HepG2 (cell line): Measurements from ENCODE around the gene SHF. TPM values are rescaled to one million over a fixed set of nuclear protein-coding genes. Genes with fewer than 3 reads are reported as not detected.

Source experiments
- CCDC6 ChIP-seq: sonication (generic); formaldehyde crosslinking; IDR thresholded peaks from 2 replicates; pipeline ENCODE4 v1.8.1; 2022; ENCODE audit warnings: mild to moderate bottlenecking, missing genetic modification reagents, moderate library complexity
- GTF3A ChIP-seq: sonication (generic); formaldehyde crosslinking; conservative IDR thresholded peaks from 2 replicates; pipeline ENCODE4 v1.4.0; 2020; ENCODE audit warnings: mild to moderate bottlenecking, missing genetic modification reagents
- HMG20B ChIP-seq: conservative IDR thresholded peaks from 2 replicates; pipeline ENCODE4 v1.6.1; 2016; ENCODE audit warnings: missing genetic modification reagents, missing compliant biosample characterization
- HMGXB3 ChIP-seq: sonication (generic); formaldehyde crosslinking; IDR thresholded peaks from 2 replicates; pipeline ENCODE4 v1.4.0; 2020; ENCODE audit warnings: missing genetic modification reagents, borderline replicate concordance
- HNRNPUL1 ChIP-seq: fragments of 200-400 bp; formaldehyde crosslinking; IDR thresholded peaks from 2 replicates; pipeline ENCODE4 v1.6.1; 2017; ENCODE audit warnings: low read depth, mild to moderate bottlenecking, low read length, moderate library complexity
- KLF15 ChIP-seq: sonication (generic); formaldehyde crosslinking; IDR thresholded peaks from 2 replicates; pipeline ENCODE4 v1.8.1; 2023; ENCODE audit warnings: borderline replicate concordance, mild to moderate bottlenecking, inconsistent platforms, missing genetic modification reagents, mixed read lengths
- MAZ ChIP-seq, 2 experiments: sonication (generic) in 1 of 2; formaldehyde crosslinking in 1 of 2; IDR thresholded peaks; 2 replicates each; pipeline versions ENCODE4 v1.5.0 to v1.6.1; 2012 to 2020; ENCODE audit warnings: low read depth in 2 of 2, mild to moderate bottlenecking in 2 of 2, borderline replicate concordance in 1 of 2, improper control_type of control experiment in 1 of 2, low read length in 1 of 2, missing genetic modification reagents in 1 of 2, moderate library complexity in 1 of 2
- MXD1 ChIP-seq: sonication (generic); formaldehyde crosslinking; IDR thresholded peaks from 2 replicates; pipeline ENCODE4 v1.4.0; 2020; ENCODE audit warnings: mild to moderate bottlenecking, missing genetic modification reagents
- MYNN ChIP-seq: sonication (generic); formaldehyde crosslinking; IDR thresholded peaks from 2 replicates; pipeline ENCODE4 v1.4.0; 2020; ENCODE audit warnings: mild to moderate bottlenecking, low read depth, missing genetic modification reagents
- RNF2 ChIP-seq: fragments of 450-650 bp; conservative IDR thresholded peaks from 2 replicates; pipeline ENCODE4 v1.6.1; 2016; ENCODE audit warnings: low read depth
- RNF219 ChIP-seq: sonication (generic); formaldehyde crosslinking; IDR thresholded peaks from 2 replicates; pipeline ENCODE4 v1.5.0; 2020; ENCODE audit warnings: mild to moderate bottlenecking, missing genetic modification reagents
- ZNF441 ChIP-seq: sonication (generic); formaldehyde crosslinking; IDR thresholded peaks from 2 replicates; pipeline ENCODE4 v1.7.0; 2021; ENCODE audit warnings: missing genetic modification reagents, borderline replicate concordance
- ZNF564 ChIP-seq: sonication (generic); formaldehyde crosslinking; IDR thresholded peaks from 2 replicates; pipeline ENCODE4 v1.8.1; 2023; ENCODE audit warnings: mild to moderate bottlenecking, missing genetic modification reagents
- ZNF687 ChIP-seq: sonication (generic); formaldehyde crosslinking; IDR thresholded peaks from 2 replicates; pipeline ENCODE4 v1.5.1; 2020; ENCODE audit warnings: mild to moderate bottlenecking, missing genetic modification reagents, moderate library complexity
- ZNF781 ChIP-seq: sonication (generic); formaldehyde crosslinking; IDR thresholded peaks from 2 replicates; pipeline ENCODE4 v1.5.1; 2020; ENCODE audit warnings: borderline replicate concordance, mild to moderate bottlenecking, missing genetic modification reagents; ENCODE audit errors: not compliant biosample characterization
- polyA plus RNA-seq, 8 experiments: library from polyadenylated mRNA; depleted of rRNA in 3 of 8; stranded (reverse) in 7 of 8; unstranded in 1 of 8; fragments of >200 nt; fragmentation: Illumina TruSeq in 4 of 8; extraction: Trizol in 4 of 8; gene quantifications; 2 replicates each; pipeline versions ENCODE4 v1.2.1 to v1.2.3, GENCODE V29; 2011 to 2016; ENCODE audit warnings: low read depth in 4 of 8, missing spikeins in 1 of 8, mixed read lengths in 1 of 8; ENCODE audit not compliant: insufficient read depth in 1 of 8
- total RNA-seq, 5 experiments: library from RNA; depleted of rRNA; stranded (reverse); fragments of >200 nt; fragmentation: Illumina TruSeq; extraction: Trizol; gene quantifications; 2 replicates each; pipeline ENCODE4 v1.2.3, GENCODE V29; 2016; ENCODE audit warnings: low read depth in 1 of 5

The SHF gene
- total and polyA plus RNA-seq, 2 of the 13 experiments (the other 11 are each of a cell fraction or from before 2014, with no cell fraction given) = 20.9 to 25.5 TPM

GRCh38 chr15:45199136-45199810 lies 11.5 kb upstream of the SHF start (continued):
- TF ChIP-seq ZNF687 (CRISPR knock-in tag) = peak; percentile 69
- no peak for TF ChIP-seq HNRNPUL1
- peak; percentile 11; the same call in 1 of the 2 replicates for TF ChIP-seq ZNF564
- TF ChIP-seq MYNN (CRISPR knock-in tag) = no peak
- TF ChIP-seq HMGXB3 = no peak
- TF ChIP-seq RNF219 (CRISPR knock-in tag) = no peak
- no peak for TF ChIP-seq RNF2
- 0 out of 2 replicates have a peak, but pooled peaks have one; percentile 41 for TF ChIP-seq MXD1 (CRISPR knock-in tag)
- TF ChIP-seq GTF3A = 0 out of 2 replicates have a peak, but pooled peaks have one; percentile 4
- TF ChIP-seq CCDC6 (CRISPR knock-in tag) = no peak
- TF ChIP-seq KLF15 (CRISPR knock-in tag) = 0 out of 2 replicates have a peak, but pooled peaks have one; percentile 70
- TF ChIP-seq ZNF441 (CRISPR knock-in tag) = peak; percentile 7; the same call in 1 of the 2 replicates
- no peak for TF ChIP-seq MAZ (IDR thresholded peaks at IDR 0.05; ENCODE audit: borderline replicate concordance, low read depth, low read length)
- TF ChIP-seq MAZ (CRISPR knock-in tag; IDR thresholded peaks at IDR 0.05; ENCODE audit: low read depth) = no peak
- no peak for TF ChIP-seq ZNF781 (CRISPR knock-in tag)
- no peak for TF ChIP-seq HMG20B (CRISPR knock-in tag)
